Mesodermal cell (in vitro differentiated cells): ENCODE measurements around the gene ELOVL2.

Experiments used
- H3K27ac ChIP-seq: 2 replicates; pipeline ENCODE4 v1.7.0; 2013; ENCODE audit warnings: mild to moderate bottlenecking, low read depth, low read length, moderate library complexity; ENCODE audit not compliant: severe bottlenecking
- H3K36me3 ChIP-seq: 2 replicates; pipeline ENCODE4 v1.7.1; 2013; ENCODE audit warnings: mild to moderate bottlenecking, low read length, moderate library complexity; ENCODE audit not compliant: control insufficient read depth, insufficient read depth
- H3K4me1 ChIP-seq: one replicate; pipeline ENCODE4 v1.7.1; 2013; ENCODE audit warnings: mild to moderate bottlenecking, low read length; ENCODE audit not compliant: insufficient read depth, control insufficient read depth, poor library complexity, severe bottlenecking
- H3K4me3 ChIP-seq: 2 replicates; pipeline ENCODE4 v1.7.0; 2013; ENCODE audit warnings: low read length, control low read depth, mild to moderate bottlenecking; ENCODE audit not compliant: insufficient read depth, poor library complexity, severe bottlenecking; ENCODE audit errors: extremely low read depth
- H3K9me3 ChIP-seq: 2 replicates; pipeline ENCODE4 v1.7.1; 2013; ENCODE audit warnings: mild to moderate bottlenecking, low read length, moderate library complexity; ENCODE audit not compliant: control insufficient read depth
- WGBS, 2 experiments: methylation state at CpG; one replicate each; pipeline ENCODE4 v1.1.5; 2013; ENCODE audit warnings: missing lambda C conversion rate in 2 of 2; ENCODE audit not compliant: insufficient coverage in 2 of 2; 5-methylcytosine and 5-hydroxymethylcytosine counted together

ELOVL2 gene

DNA sequence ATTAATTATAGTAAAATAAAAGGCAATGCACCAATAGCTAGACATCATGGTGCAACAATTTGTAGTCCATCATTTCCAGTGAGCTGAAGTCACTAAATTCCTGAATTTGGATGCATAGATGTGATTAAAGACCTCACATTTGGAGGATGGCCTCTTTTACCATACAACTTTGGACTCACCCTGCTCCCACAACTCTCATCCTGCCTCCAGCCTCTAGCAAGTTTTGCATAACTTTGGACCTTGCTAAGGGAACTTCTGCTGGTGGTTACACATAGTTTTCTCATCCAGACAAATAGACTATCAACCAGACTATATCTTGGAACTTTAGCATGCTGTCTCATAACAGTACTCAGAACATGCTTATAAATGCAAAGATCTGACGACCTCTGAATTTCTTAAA lies 12.8 kb upstream of the ELOVL2 start:
- 60% methylated on average over 1 of the region's 1 CpG; no CpG with 5 or more reads in 1 of the 2 experiments for WGBS, 2 experiments
- H3K27ac ChIP-seq = no peak overlapping the region
- H3K9me3 ChIP-seq = no peaks in the 10 kb centered on the region

DNA sequence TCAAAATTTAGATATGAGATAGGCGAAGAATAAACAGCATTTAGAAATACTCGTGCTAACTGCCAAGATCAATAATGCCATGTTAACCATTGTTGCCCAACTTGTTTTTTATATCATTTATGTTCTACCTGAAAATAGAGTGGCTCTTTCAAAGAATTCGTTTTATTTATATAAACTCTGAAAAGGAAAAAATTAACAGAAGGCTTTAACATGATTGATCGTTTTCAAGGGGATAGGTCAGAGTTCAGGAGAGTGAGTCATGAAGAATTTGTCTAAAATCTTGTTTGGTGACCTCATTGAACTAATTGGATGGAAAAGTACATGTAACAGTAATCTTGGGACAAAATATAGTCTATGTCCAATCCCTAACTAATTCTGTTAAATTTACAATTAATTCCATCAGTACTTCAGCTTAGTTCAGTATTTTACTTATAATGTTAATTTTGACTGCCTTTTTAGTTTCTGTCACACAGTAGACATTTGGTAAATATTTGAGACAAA lies 11.1 kb upstream of the ELOVL2 start:
- peaks cover 26% of the 10 kb centered on the region for H3K4me1 ChIP-seq
- H3K9me3 ChIP-seq = no peaks in the 10 kb centered on the region
- 60 to 64% methylated on average over 1 of the region's 4 CpGs for WGBS, 2 experiments
- H3K36me3 ChIP-seq = no peaks in the 10 kb centered on the region
- H3K4me3 ChIP-seq = no peak overlapping the region
- peak overlapping the region; percentile 90 for H3K27ac ChIP-seq

More for the DNA sequence above, 12.8 kb upstream of the ELOVL2 start:
- H3K4me1 ChIP-seq = peaks cover 19% of the 10 kb centered on the region
- H3K36me3 ChIP-seq = no peaks in the 10 kb centered on the region
- no peak overlapping the region for H3K4me3 ChIP-seq

DNA sequence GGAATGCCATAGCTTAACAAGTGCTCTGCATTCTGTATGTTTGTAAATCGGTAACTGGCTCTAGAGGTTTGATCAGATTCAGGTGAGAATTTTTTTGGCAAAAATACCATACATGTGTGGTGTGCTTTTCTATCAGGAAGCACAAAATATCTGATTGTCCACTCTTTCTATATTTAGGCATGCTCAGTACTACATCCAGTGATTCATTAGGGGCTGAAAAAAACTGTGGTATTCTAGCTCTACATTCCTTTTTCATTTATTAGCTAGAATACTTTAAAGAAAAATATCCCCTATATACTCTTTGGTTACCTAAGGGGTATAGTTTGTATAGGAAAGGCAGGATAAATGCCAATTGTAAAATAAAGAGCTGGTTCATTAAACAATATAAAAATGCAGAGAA lies 10.6 kb upstream of the ELOVL2 start:
- WGBS, 2 experiments = 80 to 100% methylated on average over 1 of the region's 1 CpG

DNA sequence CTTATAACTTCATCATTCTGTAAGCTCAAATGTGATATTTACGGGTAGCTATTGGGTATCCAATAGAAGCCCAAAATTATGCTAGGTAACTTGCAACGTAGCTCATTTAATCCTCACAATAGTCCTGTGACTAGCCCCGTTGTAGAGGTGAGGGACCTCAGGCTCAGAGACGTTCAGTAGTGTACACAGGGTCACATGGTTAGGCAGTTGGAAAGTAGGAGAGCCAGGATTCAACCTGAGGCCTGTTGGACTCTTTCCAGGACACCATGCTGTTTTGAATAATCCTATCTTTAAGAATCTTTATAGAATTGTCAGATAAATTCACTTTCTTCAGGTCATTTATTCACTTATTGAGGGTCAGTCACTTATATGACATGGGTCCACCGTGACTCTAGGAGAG lies 9.2 kb upstream of the ELOVL2 start:
- WGBS, 2 experiments = 89 to 100% methylated on average over 5 of the region's 5 CpGs
- Histone ChIP-seq H3K36me3 (no peaks in the 10 kb centered on the region), H3K4me3 (no peak overlapping the region), H3K9me3 (no peaks in the 10 kb centered on the region), H3K4me1 (peaks cover 26% of the 10 kb centered on the region), H3K27ac (no peak overlapping the region)

More for the DNA sequence above, 10.6 kb upstream of the ELOVL2 start:
- Histone ChIP-seq H3K36me3 (no peaks in the 10 kb centered on the region), H3K9me3 (no peaks in the 10 kb centered on the region), H3K4me1 (peaks cover 26% of the 10 kb centered on the region), H3K4me3 (no peak overlapping the region), H3K27ac (peak overlapping the region; percentile 90)

DNA sequence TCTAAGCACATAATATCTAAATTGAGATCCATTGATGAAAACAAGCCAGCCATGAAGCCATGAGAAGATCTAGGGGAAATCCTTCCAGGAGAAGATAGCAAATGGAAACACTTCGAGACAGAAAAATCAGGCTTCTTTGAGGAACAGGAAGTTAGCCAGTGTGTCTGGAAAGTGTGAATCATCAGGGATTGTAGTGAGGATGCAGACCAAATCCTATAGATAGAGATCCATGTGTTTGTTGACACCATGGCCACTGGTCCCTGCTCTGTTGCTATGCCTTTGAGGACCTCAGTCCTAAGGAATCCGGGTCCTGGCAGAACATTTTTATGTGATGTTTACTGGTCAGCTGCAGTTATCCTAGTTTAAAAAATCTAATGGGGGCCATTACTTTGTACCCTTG lies 6.6 kb upstream of the ELOVL2 start:
- Histone ChIP-seq H3K4me1 (peaks cover 18% of the 10 kb centered on the region), H3K36me3 (no peaks in the 10 kb centered on the region), H3K4me3 (no peak overlapping the region), H3K27ac (peak overlapping the region; percentile 93), H3K9me3 (no peaks in the 10 kb centered on the region)
- WGBS, 2 experiments = 36 to 45% methylated on average over 2 of the region's 2 CpGs

DNA sequence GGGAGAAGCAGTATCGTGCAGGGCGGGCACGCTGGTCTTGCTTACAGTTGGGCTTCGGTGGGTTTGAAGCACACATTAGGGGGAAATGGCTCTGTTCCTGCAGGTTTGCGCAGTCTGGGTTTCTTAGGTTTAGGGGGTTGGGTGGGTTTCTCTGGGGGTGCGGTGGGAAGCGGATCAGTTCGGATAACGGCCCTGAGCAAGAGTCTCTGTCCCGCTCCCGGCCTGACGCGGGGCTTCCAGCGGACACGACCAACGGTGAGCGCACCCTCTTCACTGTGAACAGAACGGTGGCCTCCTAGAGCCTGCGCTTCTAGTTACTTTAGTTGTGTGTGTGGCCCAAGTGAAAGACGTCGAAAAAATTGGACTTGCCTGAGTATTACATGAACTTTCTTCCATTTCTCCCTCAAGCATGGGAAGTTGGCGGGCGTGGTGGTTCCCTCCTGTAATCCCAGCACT lies 635 bp upstream of the ELOVL2 start:
- H3K4me3 ChIP-seq = peak overlapping the region; percentile 35
- H3K4me1 ChIP-seq = peaks cover 11% of the 10 kb centered on the region
- 49 to 87% methylated on average over 7 to 19 of the region's 23 CpGs for WGBS, 2 experiments
- no peaks in the 10 kb centered on the region for H3K36me3 ChIP-seq
- H3K27ac ChIP-seq = no peak overlapping the region
- H3K9me3 ChIP-seq = no peaks in the 10 kb centered on the region

DNA sequence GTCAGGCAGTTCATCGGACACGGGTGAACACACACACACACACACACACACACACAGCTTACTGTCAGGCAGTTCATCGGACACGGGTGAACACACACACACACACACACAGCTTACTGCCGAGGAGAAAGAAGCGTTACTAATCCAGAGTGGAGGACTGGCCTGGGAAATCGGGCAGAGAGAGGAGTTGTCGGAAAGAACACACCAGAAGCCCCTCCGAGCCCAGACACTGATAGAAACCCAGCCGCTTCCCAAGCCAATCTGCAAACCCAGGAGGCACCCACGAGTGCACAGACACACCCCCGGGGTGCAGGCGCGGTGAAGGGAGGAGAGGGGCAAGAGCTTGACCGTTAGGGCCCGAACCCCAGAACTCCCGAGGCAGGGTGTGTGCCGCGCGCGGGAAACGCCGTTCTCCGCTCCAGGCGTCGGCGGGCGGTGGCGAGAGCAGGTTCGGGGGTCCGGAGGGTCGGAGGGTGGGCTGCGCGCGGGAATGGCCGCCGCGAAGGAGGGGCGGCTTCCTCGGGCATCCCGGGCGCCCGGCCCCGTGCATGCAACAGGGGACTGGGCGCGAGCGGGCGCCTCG lies 636 bp downstream of the ELOVL2 start:
- WGBS, 2 experiments = 2 to 3% methylated on average over 33 to 43 of the region's 49 CpGs
- no peaks in the 10 kb centered on the region for H3K9me3 ChIP-seq
- no peak overlapping the region for H3K27ac ChIP-seq
- no peaks in the 10 kb centered on the region for H3K36me3 ChIP-seq
- H3K4me3 ChIP-seq = peak overlapping the region; percentile 63
- H3K4me1 ChIP-seq = peaks cover 12% of the 10 kb centered on the region

DNA sequence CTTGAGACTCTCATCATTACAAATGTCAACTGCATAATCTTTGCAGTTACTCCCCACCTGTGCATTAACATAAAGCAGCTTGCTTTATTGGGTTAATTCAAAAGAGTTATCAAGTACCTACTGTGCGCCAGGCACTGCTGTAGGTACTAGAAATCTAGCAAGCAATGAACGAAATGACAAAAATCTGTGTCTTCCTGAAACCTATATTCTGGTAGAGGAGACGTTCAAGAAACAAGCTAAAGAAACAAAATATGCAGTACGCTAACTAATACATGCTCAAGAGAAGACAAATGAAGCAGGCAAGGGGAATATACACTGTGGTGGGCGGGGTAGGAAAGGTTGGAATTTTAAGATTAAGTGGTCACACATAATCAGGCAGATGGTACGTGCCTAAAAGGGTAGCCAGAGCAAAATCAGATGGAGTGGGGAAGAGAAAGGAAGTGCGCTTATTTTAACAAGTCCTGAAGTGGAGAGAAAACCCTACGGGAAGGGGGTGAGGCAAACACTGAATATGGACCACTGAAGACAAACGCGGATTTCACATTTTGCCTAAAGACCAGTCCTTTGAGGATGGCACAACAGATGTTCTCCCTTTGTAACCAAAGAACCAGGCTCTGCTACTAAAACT lies 1.2 kb downstream of the ELOVL2 start:
- H3K27ac ChIP-seq = no peak overlapping the region
- H3K36me3 ChIP-seq = no peaks in the 10 kb centered on the region
- peaks cover 12% of the 10 kb centered on the region for H3K4me1 ChIP-seq
- peak overlapping the region; percentile 63 for H3K4me3 ChIP-seq
- WGBS, 2 experiments = 38 to 45% methylated on average over 8 to 9 of the region's 10 CpGs
- H3K9me3 ChIP-seq = no peaks in the 10 kb centered on the region

DNA sequence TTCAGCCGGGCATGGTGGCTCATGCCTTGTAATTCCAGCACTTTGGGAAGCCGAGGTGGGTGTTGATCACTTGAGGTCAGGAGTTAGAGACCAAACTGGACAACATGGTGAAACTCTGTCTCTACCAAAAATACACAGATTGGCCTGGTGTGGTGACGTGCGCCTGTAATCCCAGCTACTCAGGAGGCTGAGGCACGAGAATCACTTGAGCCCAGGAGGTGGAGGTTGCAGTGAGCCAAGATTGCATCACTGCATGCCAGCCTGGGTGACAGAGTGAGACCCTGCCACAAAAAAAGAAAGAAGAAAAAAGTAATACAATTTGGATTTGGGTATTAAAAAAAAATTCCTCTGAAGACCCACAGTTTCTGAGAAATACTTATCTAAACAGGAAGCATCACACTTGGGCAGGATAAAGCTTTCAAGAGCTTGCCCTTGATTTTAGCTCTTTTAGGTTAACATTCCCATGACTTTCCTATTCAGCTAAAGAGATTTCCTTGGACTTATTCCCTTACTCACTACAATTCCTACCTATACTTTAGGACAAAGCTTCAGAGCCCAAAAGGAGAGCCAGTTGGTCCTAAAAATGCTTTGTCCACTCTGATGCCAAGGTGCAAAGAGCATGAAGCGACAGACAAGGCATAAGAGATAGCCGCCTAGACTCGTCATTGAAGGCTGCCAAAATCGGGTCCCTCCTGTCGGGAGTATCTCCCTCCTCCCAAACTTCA lies 1.9 kb downstream of the ELOVL2 start:
- H3K36me3 ChIP-seq = no peaks in the 10 kb centered on the region
- no peak overlapping the region for H3K27ac ChIP-seq
- 57 to 62% methylated on average over 9 to 10 of the region's 10 CpGs for WGBS, 2 experiments
- peaks cover 12% of the 10 kb centered on the region for H3K4me1 ChIP-seq
- peak overlapping the region; percentile 63 for H3K4me3 ChIP-seq
- no peaks in the 10 kb centered on the region for H3K9me3 ChIP-seq

DNA sequence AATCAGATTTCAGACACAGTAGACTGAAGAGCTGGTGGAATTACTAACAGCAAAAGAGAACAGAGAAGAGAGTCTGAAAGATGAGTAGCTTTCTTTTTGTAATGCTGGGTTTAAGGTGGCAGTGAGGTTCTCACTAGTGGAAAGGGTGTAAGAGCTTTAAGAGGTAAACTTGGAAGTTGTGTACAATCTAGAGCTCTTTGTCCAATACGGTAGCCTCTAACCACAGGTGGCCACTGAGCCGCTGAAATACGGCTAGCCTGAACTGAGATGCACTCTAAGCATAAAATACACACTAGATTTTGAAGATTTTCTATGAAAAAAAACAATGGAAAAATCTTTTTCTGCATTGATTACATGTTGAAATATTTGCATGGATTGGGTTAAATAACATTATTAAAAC lies 4.0 kb downstream of the ELOVL2 start:
- 80 to 84% methylated on average over 1 to 2 of the region's 3 CpGs for WGBS, 2 experiments
- Histone ChIP-seq H3K4me1 (peaks cover 12% of the 10 kb centered on the region), H3K9me3 (no peaks in the 10 kb centered on the region), H3K4me3 (no peak overlapping the region), H3K36me3 (no peaks in the 10 kb centered on the region), H3K27ac (no peak overlapping the region)
